ENCODE data around the gene NACA2. TPM values are rescaled to one million over a fixed set of nuclear protein-coding genes. Genes with fewer than 3 reads are reported as not detected.

NACA2 gene
- total RNA-seq, 1 experiment from 2014 or later = not detected

DNA sequence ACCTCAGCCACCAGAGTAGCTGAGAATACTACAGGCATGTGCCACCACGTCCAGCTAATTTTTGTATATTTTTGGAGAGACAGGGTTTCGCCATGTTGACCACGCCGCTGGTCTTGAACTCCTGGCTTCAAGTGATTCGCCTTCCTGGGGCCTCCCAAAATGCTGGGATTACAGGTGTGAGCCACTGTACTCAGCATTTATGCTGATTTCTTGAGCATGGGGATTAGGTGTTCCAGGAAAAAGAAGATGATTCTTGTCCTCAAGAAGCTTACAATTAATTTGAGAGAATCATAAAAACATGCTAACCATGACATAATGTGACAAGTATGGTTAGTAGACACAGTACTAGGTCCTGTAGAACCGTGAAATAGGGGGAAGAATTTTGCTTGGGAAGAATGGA, 30.9 kb downstream of the NACA2 start:
- Mint-ChIP-seq H3K4me3 (no peak overlapping the region), H3K9me3 (peaks cover 4% of the 10 kb centered on the region; the same call in 1 of the 2 replicates), H3K36me3 (no peaks in the 10 kb centered on the region), H3K27ac (no peak overlapping the region), H3K27me3 (ENCODE audit: low read depth) (no peaks in the 10 kb centered on the region), H3K4me1 (peaks cover 4% of the 10 kb centered on the region; the same call in 1 of the 2 replicates)
- DNase-seq (ENCODE audit: low spot score) (no peak), ATAC-seq (no peak)
- POLR2A ChIA-PET = interaction anchor here (0.6 kb wide), 1 partner anchor 1776 kb away, joined by 3 read pairs; no protein-coding TSS in a partner anchor
- TF ChIP-seq PRDM15 (CRISPR knock-in tag; IDR thresholded peaks at IDR 0.05) (no peak), CDX4 (CRISPR knock-in tag; IDR thresholded peaks at IDR 0.05; ENCODE audit: borderline replicate concordance) (no peak), FOXP4 (CRISPR knock-in tag; IDR thresholded peaks at IDR 0.05) (no peak)
- TF ChIP-seq, protein P1, sequence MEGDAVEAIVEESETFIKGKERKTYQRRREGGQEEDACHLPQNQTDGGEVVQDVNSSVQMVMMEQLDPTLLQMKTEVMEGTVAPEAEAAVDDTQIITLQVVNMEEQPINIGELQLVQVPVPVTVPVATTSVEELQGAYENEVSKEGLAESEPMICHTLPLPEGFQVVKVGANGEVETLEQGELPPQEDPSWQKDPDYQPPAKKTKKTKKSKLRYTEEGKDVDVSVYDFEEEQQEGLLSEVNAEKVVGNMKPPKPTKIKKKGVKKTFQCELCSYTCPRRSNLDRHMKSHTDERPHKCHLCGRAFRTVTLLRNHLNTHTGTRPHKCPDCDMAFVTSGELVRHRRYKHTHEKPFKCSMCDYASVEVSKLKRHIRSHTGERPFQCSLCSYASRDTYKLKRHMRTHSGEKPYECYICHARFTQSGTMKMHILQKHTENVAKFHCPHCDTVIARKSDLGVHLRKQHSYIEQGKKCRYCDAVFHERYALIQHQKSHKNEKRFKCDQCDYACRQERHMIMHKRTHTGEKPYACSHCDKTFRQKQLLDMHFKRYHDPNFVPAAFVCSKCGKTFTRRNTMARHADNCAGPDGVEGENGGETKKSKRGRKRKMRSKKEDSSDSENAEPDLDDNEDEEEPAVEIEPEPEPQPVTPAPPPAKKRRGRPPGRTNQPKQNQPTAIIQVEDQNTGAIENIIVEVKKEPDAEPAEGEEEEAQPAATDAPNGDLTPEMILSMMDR (IDR thresholded peaks at IDR 0.05) = no peak
- TF ChIP-seq, protein P2, sequence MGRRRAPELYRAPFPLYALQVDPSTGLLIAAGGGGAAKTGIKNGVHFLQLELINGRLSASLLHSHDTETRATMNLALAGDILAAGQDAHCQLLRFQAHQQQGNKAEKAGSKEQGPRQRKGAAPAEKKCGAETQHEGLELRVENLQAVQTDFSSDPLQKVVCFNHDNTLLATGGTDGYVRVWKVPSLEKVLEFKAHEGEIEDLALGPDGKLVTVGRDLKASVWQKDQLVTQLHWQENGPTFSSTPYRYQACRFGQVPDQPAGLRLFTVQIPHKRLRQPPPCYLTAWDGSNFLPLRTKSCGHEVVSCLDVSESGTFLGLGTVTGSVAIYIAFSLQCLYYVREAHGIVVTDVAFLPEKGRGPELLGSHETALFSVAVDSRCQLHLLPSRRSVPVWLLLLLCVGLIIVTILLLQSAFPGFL (CRISPR knock-in tag; IDR thresholded peaks at IDR 0.05; ENCODE audit: borderline replicate concordance) = no peak
- CTCF ChIA-PET = no interaction called here

GRCh38 chr17:61556224-61557188, 34.5 kb downstream of the NACA2 start:
- no peaks in the 10 kb centered on the region for H3K27me3 Mint-ChIP-seq (ENCODE audit: low read depth)
- CTCF ChIA-PET = interaction anchor here (0.8 kb wide), 1 partner anchor 18 kb away, joined by 3 read pairs; no protein-coding TSS in a partner anchor
- POLR2A ChIA-PET = no interaction called here
- TF ChIP-seq ZNF232 (CRISPR knock-in tag; IDR thresholded peaks at IDR 0.05) (no peak), E2F5 (CRISPR knock-in tag; IDR thresholded peaks at IDR 0.05) (no peak), PRRX2 (CRISPR knock-in tag; IDR thresholded peaks at IDR 0.05) (no peak), ZNF425 (CRISPR knock-in tag; conservative IDR thresholded peaks at IDR 0.05) (no peak), ATF3 (CRISPR knock-in tag; conservative IDR thresholded peaks at IDR 0.05) (no peak), NR2C2 (CRISPR knock-in tag; IDR thresholded peaks at IDR 0.05) (no peak), OVOL2 (CRISPR knock-in tag; IDR thresholded peaks at IDR 0.05; ENCODE audit: borderline replicate concordance) (no peak), ZBTB43 (CRISPR knock-in tag; IDR thresholded peaks at IDR 0.05) (no peak), GRHL2 (CRISPR knock-in tag; IDR thresholded peaks at IDR 0.05; ENCODE audit: insufficient replicate concordance, severe bottlenecking) (no peak)
- TF ChIP-seq, protein P2 (CRISPR knock-in tag; IDR thresholded peaks at IDR 0.05; ENCODE audit: borderline replicate concordance) = no peak

More at GRCh38 chr17:61556224-61557188, 34.5 kb downstream of the NACA2 start:
- no peaks in the 10 kb centered on the region for H3K36me3 Mint-ChIP-seq
- no peaks in the 10 kb centered on the region for H3K4me1 Mint-ChIP-seq
- H3K4me3 Mint-ChIP-seq = no peak overlapping the region
- H3K9me3 Mint-ChIP-seq = peaks cover 4% of the 10 kb centered on the region; the same call in 1 of the 2 replicates
- H3K27ac Mint-ChIP-seq = no peak overlapping the region
- DNase-seq (ENCODE audit: low spot score) = no peak
- ATAC-seq = no peak

Measured in WTC11 (cell line).